ENCODE measurements around the gene USP7.

DNA sequence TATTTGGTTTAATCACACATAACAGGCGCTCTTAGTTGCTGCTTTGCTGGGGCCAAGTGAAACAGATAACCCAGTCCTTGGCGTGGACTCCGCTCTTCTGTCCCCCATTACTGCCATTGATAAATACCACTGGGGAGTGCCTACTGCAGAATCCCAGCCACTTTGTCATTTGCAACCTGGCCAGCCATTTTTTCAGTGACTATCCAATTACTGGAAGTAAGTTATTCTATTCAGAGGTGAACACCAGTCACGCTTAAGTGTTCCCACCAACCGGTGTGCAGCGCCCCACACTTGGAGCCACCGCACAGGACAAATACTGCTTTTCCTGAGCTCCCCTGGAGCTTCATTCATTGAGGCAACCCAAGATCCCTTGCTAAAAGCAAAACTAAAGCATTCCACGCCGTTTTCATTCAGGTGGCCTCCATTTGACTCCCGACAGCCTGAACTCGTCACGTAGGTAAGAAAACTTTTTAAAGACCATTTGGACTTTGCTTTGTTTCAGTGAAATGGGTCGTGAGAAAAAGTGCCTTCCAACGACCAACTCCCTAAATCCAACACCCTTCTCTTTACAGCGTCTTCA is 1.8 kb downstream of the USP7 start:
- TF ChIP-seq, protein P1, sequence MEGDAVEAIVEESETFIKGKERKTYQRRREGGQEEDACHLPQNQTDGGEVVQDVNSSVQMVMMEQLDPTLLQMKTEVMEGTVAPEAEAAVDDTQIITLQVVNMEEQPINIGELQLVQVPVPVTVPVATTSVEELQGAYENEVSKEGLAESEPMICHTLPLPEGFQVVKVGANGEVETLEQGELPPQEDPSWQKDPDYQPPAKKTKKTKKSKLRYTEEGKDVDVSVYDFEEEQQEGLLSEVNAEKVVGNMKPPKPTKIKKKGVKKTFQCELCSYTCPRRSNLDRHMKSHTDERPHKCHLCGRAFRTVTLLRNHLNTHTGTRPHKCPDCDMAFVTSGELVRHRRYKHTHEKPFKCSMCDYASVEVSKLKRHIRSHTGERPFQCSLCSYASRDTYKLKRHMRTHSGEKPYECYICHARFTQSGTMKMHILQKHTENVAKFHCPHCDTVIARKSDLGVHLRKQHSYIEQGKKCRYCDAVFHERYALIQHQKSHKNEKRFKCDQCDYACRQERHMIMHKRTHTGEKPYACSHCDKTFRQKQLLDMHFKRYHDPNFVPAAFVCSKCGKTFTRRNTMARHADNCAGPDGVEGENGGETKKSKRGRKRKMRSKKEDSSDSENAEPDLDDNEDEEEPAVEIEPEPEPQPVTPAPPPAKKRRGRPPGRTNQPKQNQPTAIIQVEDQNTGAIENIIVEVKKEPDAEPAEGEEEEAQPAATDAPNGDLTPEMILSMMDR (IDR thresholded peaks at IDR 0.05; ENCODE audit: insufficient read depth, low read depth, low read length), result no peak
- TF ChIP-seq EZH2 (IDR thresholded peaks at IDR 0.05; ENCODE audit: insufficient read depth, low read length), result no peak

Data from astrocyte (in vitro differentiated cells and primary cell).